SK-N-SH treated with all-trans-retinoic acid at 6 μM for 48 hours (cell line): Measurements from ENCODE around the gene TOM1L2.
A peak's percentile ranks its signal among the peaks of the same experiment; 100 is the strongest.

Experiments used
- ATAC-seq: fragments of 200-7000 bp; cut with Tn5 transposase; 3 replicates; pipeline ENCODE4 v1.9.1; 2020; ENCODE audit warnings: mild to moderate bottlenecking, moderate library complexity
- ARNTL ChIP-seq: fragments of 450-650 bp; formaldehyde crosslinking; IDR thresholded peaks from 2 replicates; pipeline ENCODE4 v1.5.0; 2020; ENCODE audit warnings: low read depth, mild to moderate bottlenecking, moderate library complexity, borderline replicate concordance
- BACH2 ChIP-seq: fragments of 250-450 bp; sonication (Bioruptor Pico); IDR thresholded peaks from 2 replicates; pipeline ENCODE4 v1.9.0; 2021; ENCODE audit warnings: mild to moderate bottlenecking, borderline replicate concordance
- CSDC2 ChIP-seq: fragments of 250-450 bp; sonication (Bioruptor Pico); IDR thresholded peaks from 2 replicates; pipeline ENCODE4 v1.5.0; 2020; ENCODE audit warnings: mild to moderate bottlenecking, moderate library complexity
- ESRRG ChIP-seq: fragments of 250-450 bp; sonication (Bioruptor Pico); IDR thresholded peaks from 2 replicates; pipeline ENCODE4 v1.6.1; 2021; ENCODE audit warnings: mild to moderate bottlenecking
- GLIS3 ChIP-seq: fragments of 250-450 bp; sonication (Bioruptor Pico); IDR thresholded peaks from 2 replicates; pipeline ENCODE4 v1.5.0; 2020; ENCODE audit warnings: mild to moderate bottlenecking, moderate library complexity
- ISL1 ChIP-seq: fragments of 250-450 bp; sonication (Bioruptor Pico); IDR thresholded peaks from 2 replicates; pipeline ENCODE4 v2.1.2; 2022; ENCODE audit warnings: mild to moderate bottlenecking, moderate library complexity
- OSR1 ChIP-seq: fragments of 250-450 bp; sonication (Bioruptor Pico); IDR thresholded peaks from 2 replicates; pipeline ENCODE4 v1.8.0; 2022; ENCODE audit warnings: moderate library complexity, mild to moderate bottlenecking, inconsistent platforms
- SNAI2 ChIP-seq: fragments of 250-450 bp; sonication (Bioruptor Pico); IDR thresholded peaks from 2 replicates; pipeline ENCODE4 v1.5.0; 2020; ENCODE audit warnings: mild to moderate bottlenecking, moderate library complexity
- TCF4 ChIP-seq: fragments of 250-450 bp; sonication (Bioruptor Pico); IDR thresholded peaks from 2 replicates; pipeline ENCODE4 v1.8.0; 2021; ENCODE audit warnings: mild to moderate bottlenecking, moderate library complexity, borderline replicate concordance
- TOX ChIP-seq: fragments of 250-450 bp; sonication (Bioruptor Pico); IDR thresholded peaks from 2 replicates; pipeline ENCODE4 v1.8.0; 2021; ENCODE audit warnings: mild to moderate bottlenecking, moderate library complexity, borderline replicate concordance
- ZFP30 ChIP-seq: fragments of 450-650 bp; formaldehyde crosslinking; IDR thresholded peaks from 2 replicates; pipeline ENCODE4 v1.5.0; 2022; ENCODE audit warnings: mild to moderate bottlenecking, moderate library complexity
- ZNF565 ChIP-seq: fragments of 450-650 bp; formaldehyde crosslinking; conservative IDR thresholded peaks from 2 replicates; pipeline ENCODE4 v1.5.0; 2020; ENCODE audit warnings: low read depth, mild to moderate bottlenecking, moderate library complexity
- ZNF70 ChIP-seq: fragments of 450-650 bp; formaldehyde crosslinking; IDR thresholded peaks from 2 replicates; pipeline ENCODE4 v1.5.0; 2020; ENCODE audit warnings: mild to moderate bottlenecking, moderate library complexity
- ZNF8 ChIP-seq: fragments of 450-650 bp; formaldehyde crosslinking; IDR thresholded peaks from 2 replicates; pipeline ENCODE4 v1.5.0; 2020; ENCODE audit warnings: mild to moderate bottlenecking, moderate library complexity
- TF ChIP-seq, protein P1 (sequence below): fragments of 250-450 bp; sonication (Bioruptor Pico); IDR thresholded peaks from 2 replicates; pipeline ENCODE4 v1.5.1; 2021; ENCODE audit warnings: mild to moderate bottlenecking, moderate library complexity
- TF ChIP-seq, protein P2 (sequence below): fragments of 250-450 bp; sonication (Bioruptor Pico); IDR thresholded peaks from 2 replicates; pipeline ENCODE4 v1.8.0; 2020; ENCODE audit warnings: mild to moderate bottlenecking, moderate library complexity, borderline replicate concordance
- TF ChIP-seq, protein P3 (sequence below): fragments of 250-450 bp; sonication (Bioruptor Pico); IDR thresholded peaks from 2 replicates; pipeline ENCODE4 v1.8.0; 2021; ENCODE audit warnings: low read depth, mild to moderate bottlenecking, moderate library complexity, borderline replicate concordance
- TF ChIP-seq, protein P4 (sequence below): fragments of 250-450 bp; sonication (Bioruptor Pico); IDR thresholded peaks from 2 replicates; pipeline ENCODE4 v1.5.0; 2020; ENCODE audit warnings: mild to moderate bottlenecking, moderate library complexity

TOM1L2 gene

DNA sequence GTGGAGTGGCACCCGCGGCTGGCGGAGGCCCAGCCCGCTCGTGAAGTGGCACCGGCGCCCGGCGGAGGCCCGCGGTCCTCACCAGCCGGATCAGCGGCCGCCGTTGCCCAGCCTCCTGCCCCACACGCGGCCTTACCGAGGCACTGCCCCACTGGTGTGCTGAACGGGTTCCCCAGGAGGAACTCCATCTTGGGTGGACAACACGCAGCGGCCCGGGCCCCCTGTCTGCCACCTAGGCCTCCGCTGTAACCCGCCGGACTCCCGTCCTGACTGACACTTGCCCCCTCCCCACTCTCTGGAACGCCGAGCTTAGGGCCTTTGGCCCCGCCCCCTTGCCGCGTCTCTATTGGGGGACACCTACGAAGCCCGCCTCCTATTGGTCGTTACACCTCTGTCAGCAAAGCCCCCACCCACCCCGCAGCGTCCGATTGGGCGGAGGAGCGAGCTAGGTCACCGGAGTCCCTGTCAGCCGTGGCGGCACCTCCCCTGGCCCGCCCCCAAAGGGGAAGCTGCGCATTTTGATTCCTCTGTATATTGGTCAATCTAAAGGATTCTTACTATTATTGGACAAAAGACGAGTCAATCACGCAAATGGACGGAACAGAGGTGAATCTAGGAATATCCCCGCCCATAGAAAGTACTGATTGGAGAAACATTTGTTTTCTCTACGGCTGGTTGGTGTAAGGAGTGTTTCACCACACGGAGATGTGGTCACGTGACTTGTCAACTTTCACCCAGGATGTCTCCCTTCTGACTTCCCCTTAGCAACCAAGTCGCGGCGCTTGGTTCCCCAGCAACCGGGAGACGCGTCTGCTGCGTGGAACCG lies at the start of gene TOM1L2, which contains the start of gene DRC3:
TOM1L2 (minus strand) TSS at position 275 of the 826 bp plus-strand sequence; CDS start at position 188, 87 bp downstream.
DRC3 (plus strand) TSS at position 737 of the 826 bp plus-strand sequence. CDS start 4,737 bp downstream, outside the sequence.
- TF ChIP-seq CSDC2 (CRISPR knock-in tag), result no peak
- TF ChIP-seq, all 23 proteins: peak for 0
- ATAC-seq, result peak; percentile 95

DNA sequence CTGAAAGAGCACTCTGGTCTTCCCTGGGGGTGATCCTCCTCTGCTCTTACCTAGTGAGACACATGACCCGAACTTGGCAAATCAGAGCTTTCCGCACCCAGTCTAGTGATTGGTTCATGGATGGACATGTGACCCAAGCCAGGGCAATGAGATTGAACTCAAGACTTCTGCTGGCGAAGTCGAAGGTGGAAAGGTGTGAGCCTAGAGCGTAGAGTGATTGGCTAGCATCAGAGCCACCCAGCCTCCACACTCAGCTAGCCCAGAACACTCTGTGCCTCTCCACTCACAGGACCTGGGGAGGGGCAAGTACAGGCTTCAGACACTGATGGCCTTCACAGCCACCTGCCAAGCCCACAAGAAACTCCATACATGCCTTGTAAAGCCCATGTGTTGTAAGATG lies 49.2 kb upstream of the TOM1L2 start:
- no peak for ATAC-seq
- no peak for TF ChIP-seq GLIS3 (CRISPR knock-in tag)
- TF ChIP-seq, protein P1, sequence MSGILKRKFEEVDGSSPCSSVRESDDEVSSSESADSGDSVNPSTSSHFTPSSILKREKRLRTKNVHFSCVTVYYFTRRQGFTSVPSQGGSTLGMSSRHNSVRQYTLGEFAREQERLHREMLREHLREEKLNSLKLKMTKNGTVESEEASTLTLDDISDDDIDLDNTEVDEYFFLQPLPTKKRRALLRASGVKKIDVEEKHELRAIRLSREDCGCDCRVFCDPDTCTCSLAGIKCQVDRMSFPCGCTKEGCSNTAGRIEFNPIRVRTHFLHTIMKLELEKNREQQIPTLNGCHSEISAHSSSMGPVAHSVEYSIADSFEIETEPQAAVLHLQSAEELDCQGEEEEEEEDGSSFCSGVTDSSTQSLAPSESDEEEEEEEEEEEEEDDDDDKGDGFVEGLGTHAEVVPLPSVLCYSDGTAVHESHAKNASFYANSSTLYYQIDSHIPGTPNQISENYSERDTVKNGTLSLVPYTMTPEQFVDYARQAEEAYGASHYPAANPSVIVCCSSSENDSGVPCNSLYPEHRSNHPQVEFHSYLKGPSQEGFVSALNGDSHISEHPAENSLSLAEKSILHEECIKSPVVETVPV (CRISPR knock-in tag), result no peak
- no peak for TF ChIP-seq BACH2 (CRISPR knock-in tag)
- TF ChIP-seq ZNF8 (CRISPR knock-in tag), result no peak
- TF ChIP-seq TCF4, result no peak
- TF ChIP-seq SNAI2, result no peak
- no peak for TF ChIP-seq ZNF565
- TF ChIP-seq ESRRG, result no peak
- TF ChIP-seq CSDC2 (CRISPR knock-in tag), result no peak
- no peak for TF ChIP-seq OSR1 (CRISPR knock-in tag)
- TF ChIP-seq TOX (CRISPR knock-in tag), result no peak
- no peak for TF ChIP-seq ZFP30
- no peak for TF ChIP-seq ISL1 (CRISPR knock-in tag)
- TF ChIP-seq, protein P2, sequence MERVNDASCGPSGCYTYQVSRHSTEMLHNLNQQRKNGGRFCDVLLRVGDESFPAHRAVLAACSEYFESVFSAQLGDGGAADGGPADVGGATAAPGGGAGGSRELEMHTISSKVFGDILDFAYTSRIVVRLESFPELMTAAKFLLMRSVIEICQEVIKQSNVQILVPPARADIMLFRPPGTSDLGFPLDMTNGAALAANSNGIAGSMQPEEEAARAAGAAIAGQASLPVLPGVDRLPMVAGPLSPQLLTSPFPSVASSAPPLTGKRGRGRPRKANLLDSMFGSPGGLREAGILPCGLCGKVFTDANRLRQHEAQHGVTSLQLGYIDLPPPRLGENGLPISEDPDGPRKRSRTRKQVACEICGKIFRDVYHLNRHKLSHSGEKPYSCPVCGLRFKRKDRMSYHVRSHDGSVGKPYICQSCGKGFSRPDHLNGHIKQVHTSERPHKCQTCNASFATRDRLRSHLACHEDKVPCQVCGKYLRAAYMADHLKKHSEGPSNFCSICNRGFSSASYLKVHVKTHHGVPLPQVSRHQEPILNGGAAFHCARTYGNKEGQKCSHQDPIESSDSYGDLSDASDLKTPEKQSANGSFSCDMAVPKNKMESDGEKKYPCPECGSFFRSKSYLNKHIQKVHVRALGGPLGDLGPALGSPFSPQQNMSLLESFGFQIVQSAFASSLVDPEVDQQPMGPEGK (CRISPR knock-in tag), result no peak
- TF ChIP-seq, protein P3, sequence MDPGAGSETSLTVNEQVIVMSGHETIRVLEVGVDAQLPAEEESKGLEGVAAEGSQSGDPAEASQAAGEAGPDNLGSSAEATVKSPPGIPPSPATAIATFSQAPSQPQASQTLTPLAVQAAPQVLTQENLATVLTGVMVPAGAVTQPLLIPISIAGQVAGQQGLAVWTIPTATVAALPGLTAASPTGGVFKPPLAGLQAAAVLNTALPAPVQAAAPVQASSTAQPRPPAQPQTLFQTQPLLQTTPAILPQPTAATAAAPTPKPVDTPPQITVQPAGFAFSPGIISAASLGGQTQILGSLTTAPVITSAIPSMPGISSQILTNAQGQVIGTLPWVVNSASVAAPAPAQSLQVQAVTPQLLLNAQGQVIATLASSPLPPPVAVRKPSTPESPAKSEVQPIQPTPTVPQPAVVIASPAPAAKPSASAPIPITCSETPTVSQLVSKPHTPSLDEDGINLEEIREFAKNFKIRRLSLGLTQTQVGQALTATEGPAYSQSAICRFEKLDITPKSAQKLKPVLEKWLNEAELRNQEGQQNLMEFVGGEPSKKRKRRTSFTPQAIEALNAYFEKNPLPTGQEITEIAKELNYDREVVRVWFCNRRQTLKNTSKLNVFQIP, result no peak
- TF ChIP-seq, protein P4, sequence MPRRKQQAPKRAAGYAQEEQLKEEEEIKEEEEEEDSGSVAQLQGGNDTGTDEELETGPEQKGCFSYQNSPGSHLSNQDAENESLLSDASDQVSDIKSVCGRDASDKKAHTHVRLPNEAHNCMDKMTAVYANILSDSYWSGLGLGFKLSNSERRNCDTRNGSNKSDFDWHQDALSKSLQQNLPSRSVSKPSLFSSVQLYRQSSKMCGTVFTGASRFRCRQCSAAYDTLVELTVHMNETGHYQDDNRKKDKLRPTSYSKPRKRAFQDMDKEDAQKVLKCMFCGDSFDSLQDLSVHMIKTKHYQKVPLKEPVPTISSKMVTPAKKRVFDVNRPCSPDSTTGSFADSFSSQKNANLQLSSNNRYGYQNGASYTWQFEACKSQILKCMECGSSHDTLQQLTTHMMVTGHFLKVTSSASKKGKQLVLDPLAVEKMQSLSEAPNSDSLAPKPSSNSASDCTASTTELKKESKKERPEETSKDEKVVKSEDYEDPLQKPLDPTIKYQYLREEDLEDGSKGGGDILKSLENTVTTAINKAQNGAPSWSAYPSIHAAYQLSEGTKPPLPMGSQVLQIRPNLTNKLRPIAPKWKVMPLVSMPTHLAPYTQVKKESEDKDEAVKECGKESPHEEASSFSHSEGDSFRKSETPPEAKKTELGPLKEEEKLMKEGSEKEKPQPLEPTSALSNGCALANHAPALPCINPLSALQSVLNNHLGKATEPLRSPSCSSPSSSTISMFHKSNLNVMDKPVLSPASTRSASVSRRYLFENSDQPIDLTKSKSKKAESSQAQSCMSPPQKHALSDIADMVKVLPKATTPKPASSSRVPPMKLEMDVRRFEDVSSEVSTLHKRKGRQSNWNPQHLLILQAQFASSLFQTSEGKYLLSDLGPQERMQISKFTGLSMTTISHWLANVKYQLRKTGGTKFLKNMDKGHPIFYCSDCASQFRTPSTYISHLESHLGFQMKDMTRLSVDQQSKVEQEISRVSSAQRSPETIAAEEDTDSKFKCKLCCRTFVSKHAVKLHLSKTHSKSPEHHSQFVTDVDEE (CRISPR knock-in tag), result no peak
- TF ChIP-seq ARNTL (CRISPR knock-in tag), result no peak

DNA sequence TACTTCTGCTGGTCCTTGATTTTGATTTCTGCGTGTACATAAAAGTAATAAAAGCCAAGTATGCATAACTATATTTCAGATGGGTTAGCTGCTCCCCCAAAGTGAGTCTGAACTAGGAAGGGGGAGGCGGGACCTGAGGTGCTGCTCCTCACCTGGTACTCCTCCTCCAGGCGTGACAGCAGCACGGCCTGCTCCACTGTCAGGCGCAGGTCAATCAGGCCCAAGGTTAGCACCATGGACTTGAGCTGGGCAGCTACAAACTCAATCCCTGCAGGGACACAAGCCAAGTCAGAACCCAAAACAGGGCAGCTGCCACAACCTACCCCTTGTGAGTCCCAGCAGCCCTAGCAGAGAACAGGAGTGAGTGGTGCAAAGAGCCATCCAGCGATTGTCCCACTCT lies 48.8 kb upstream of the TOM1L2 start:
- TF ChIP-seq ZNF565 (no peak), SNAI2 (no peak), BACH2 (CRISPR knock-in tag) (no peak), ZNF70 (CRISPR knock-in tag) (no peak), TCF4 (no peak), TOX (CRISPR knock-in tag) (no peak), OSR1 (CRISPR knock-in tag) (no peak)
- TF ChIP-seq, protein P3, result no peak
- TF ChIP-seq, protein P2 (CRISPR knock-in tag), result no peak
- no peak for ATAC-seq
